OCI-LY7 (cell line): ENCODE results near the gene PCDH9. TPM values are rescaled to one million over a fixed set of nuclear protein-coding genes. Genes with fewer than 3 reads are reported as not detected.

Experiments used
- BruUV-seq: library from RNA; stranded (reverse); fragments of 400-500 nt; replicated peaks from 2 replicates; lab custom pipeline; 2021; lab: Mats Ljungman, UMichigan
- CTCF ChIA-PET: fragments of 300-600 bp; sonication (Branson Sonifier 250); formaldehyde crosslinking; loops from one replicate; lab custom pipeline; 2022; ENCODE audit warnings: antibody characterized with exemption; ENCODE audit not compliant: unreplicated experiment; lab: Charles Lee
- POLR2A ChIA-PET: fragments of 300-600 bp; sonication (Branson Sonifier 250); formaldehyde crosslinking; loops from one replicate; lab custom pipeline; 2022; ENCODE audit warnings: antibody characterized with exemption; lab: Charles Lee
- DNase-seq: peaks from one replicate; pipeline ENCODE4 v3.0.0-alpha.2; 2015; ENCODE audit warnings: low spot score
- H2AFZ ChIP-seq: fragments of 200-600 bp; sonication (generic), shearing (Covaris generic); 2 replicates; pipeline ENCODE4 v1.6.1; 2014; ENCODE audit warnings: mild to moderate bottlenecking, antibody characterized with exemption, low read length, moderate library complexity
- H3K27ac ChIP-seq: fragments of 200-600 bp; sonication (generic); 2 replicates; pipeline ENCODE4 v1.5.1; 2014; ENCODE audit warnings: mixed run types, low read depth, mild to moderate bottlenecking, moderate library complexity, low read length, inconsistent platforms; ENCODE audit not compliant: poor library complexity, severe bottlenecking
- H3K36me3 ChIP-seq: fragments of 200-600 bp; sonication (generic); 2 replicates; pipeline ENCODE4 v1.6.1; 2014; ENCODE audit warnings: mild to moderate bottlenecking, antibody characterized with exemption, low read length, moderate library complexity, mixed read lengths; ENCODE audit not compliant: insufficient read depth
- H3K4me1 ChIP-seq: fragments of 200-600 bp; sonication (generic); 2 replicates; pipeline ENCODE4 v1.5.1; 2014; ENCODE audit warnings: mild to moderate bottlenecking, low read length; ENCODE audit not compliant: insufficient read depth, poor library complexity, severe bottlenecking
- H3K4me2 ChIP-seq: fragments of 200-600 bp; sonication (generic); 2 replicates; pipeline ENCODE4 v1.6.1; 2014; ENCODE audit warnings: mild to moderate bottlenecking, low read length
- H3K4me3 ChIP-seq: fragments of 200-600 bp; sonication (generic); 2 replicates; pipeline ENCODE4 v1.5.1; 2014; ENCODE audit warnings: mild to moderate bottlenecking, low read depth, low read length; ENCODE audit not compliant: poor library complexity, severe bottlenecking
- H3K79me2 ChIP-seq: fragments of 200-600 bp; sonication (generic); 2 replicates; pipeline ENCODE4 v1.6.1; 2016; ENCODE audit warnings: low read depth, mild to moderate bottlenecking, low read length, moderate library complexity, mixed read lengths; ENCODE audit not compliant: insufficient read depth
- H3K9me2 ChIP-seq: fragments of 200-600 bp; sonication (generic); 2 replicates; pipeline ENCODE4 v1.6.1; 2016; ENCODE audit warnings: mild to moderate bottlenecking, low read length, mixed read lengths; ENCODE audit not compliant: insufficient read depth
- H3K9me3 ChIP-seq: fragments of 200-600 bp; sonication (generic); 2 replicates; pipeline ENCODE4 v1.6.1; 2014; ENCODE audit warnings: mild to moderate bottlenecking, mixed run types, low read length, mixed read lengths
- H4K20me1 ChIP-seq: fragments of 200-600 bp; sonication (generic); 2 replicates; pipeline ENCODE4 v1.6.1; 2014; ENCODE audit warnings: mild to moderate bottlenecking, antibody characterized with exemption, low read length, moderate library complexity, mixed read lengths; ENCODE audit not compliant: insufficient read depth
- CTCF ChIP-seq: fragments of 200-600 bp; sonication (generic); conservative IDR thresholded peaks from 2 replicates; pipeline ENCODE4 v1.5.1; 2014; ENCODE audit warnings: mild to moderate bottlenecking, antibody characterized with exemption, low read length, moderate library complexity, mixed read lengths
- EZH2phosphoT487 ChIP-seq: fragments of 200-600 bp; sonication (generic); IDR thresholded peaks from 2 replicates; pipeline ENCODE4 v1.6.1; 2018; ENCODE audit warnings: low read depth, borderline replicate concordance, mild to moderate bottlenecking, mixed run types, antibody characterized with exemption, low read length, moderate library complexity, mixed read lengths
- intact Hi-C: fragments of 100-400 bp; cut with micrococcal nuclease; formaldehyde crosslinking; loops from one replicate; pipeline ENCODE4 v1.10.0; 2022; ENCODE audit not compliant: unreplicated experiment
- total RNA-seq, 2 experiments: library from RNA; depleted of rRNA in 1 of 2; stranded (reverse); fragments of >200 nt in 1 of 2; shearing (Covaris generic) in 1 of 2; gene quantifications; 2 replicates each; pipeline ENCODE4 v1.2.3, GENCODE V29; 2014 to 2022

The PCDH9 gene
- total RNA-seq, 2 experiments from 2014 or later, result 20.1 to 26.0 TPM

DNA sequence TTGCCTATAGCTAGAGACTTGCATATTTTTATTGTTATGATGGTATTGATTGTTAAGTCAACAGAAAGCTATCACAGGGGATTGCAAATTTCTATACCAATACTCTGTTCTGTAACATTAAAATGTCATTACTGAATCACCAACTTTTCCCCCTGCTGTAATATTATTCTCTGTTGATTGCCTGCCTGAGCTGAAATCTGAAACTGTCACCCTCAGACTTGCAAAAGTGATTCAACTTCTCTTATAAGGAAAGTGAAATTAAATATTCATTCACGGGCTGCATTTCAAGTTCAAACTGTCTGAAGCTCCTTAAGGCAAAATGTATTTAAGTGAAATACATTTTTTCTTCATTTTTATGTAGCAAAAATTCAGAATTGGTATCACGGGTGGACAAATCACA is 723.2 kb downstream of the PCDH9 start:
- Histone ChIP-seq H3K4me1 (no peaks in the 10 kb centered on the region), H3K4me3 (no peak overlapping the region), H4K20me1 (no peaks in the 10 kb centered on the region), H3K36me3 (no peaks in the 10 kb centered on the region), H2AFZ (no peak overlapping the region), H3K9me2 (no peaks in the 10 kb centered on the region), H3K9me3 (no peaks in the 10 kb centered on the region), H3K4me2 (no peak overlapping the region), H3K79me2 (no peaks in the 10 kb centered on the region), H3K27ac (no peak overlapping the region)
- ChIA-PET POLR2A (interaction anchor here (0.5 to 0.9 kb wide), 6 partner anchors 9 to 962 kb away, joined by 3 to 4 read pairs (median 3); no protein-coding TSS in a partner anchor), CTCF (no interaction called here)
- intact Hi-C loops, result no loop called here
- TF ChIP-seq EZH2phosphoT487 (no peak), CTCF (no peak)
- no peak for DNase-seq
- BruUV-seq, result no TSS peak

GRCh38 chr13:66506051-66506777 is 723.9 kb downstream of the PCDH9 start:
- no peaks in the 10 kb centered on the region for H3K36me3 ChIP-seq
- H3K4me2 ChIP-seq, result no peak overlapping the region
- H3K4me1 ChIP-seq, result no peaks in the 10 kb centered on the region
- no peaks in the 10 kb centered on the region for H3K9me3 ChIP-seq
- no peak overlapping the region for H2AFZ ChIP-seq
- no peak overlapping the region for H3K27ac ChIP-seq
- ChIA-PET POLR2A (interaction anchor here (0.6 kb wide), 1 partner anchor 961 kb away, joined by 3 read pairs; no protein-coding TSS in a partner anchor), CTCF (no interaction called here)
- BruUV-seq, result no TSS peak
- H3K79me2 ChIP-seq, result no peaks in the 10 kb centered on the region
- no peaks in the 10 kb centered on the region for H3K9me2 ChIP-seq
- H4K20me1 ChIP-seq, result no peaks in the 10 kb centered on the region
- TF ChIP-seq CTCF, result no peak
- TF ChIP-seq EZH2phosphoT487, result no peak
- DNase-seq, result no peak
- H3K4me3 ChIP-seq, result no peak overlapping the region
- intact Hi-C loops, result no loop called here

GRCh38 chr13:66503890-66504289 is 726.2 kb downstream of the PCDH9 start:
- intact Hi-C loops, result no loop called here
- no peak overlapping the region for H2AFZ ChIP-seq

More at GRCh38 chr13:66503890-66504289, 726.2 kb downstream of the PCDH9 start:
- Histone ChIP-seq H3K9me2 (no peaks in the 10 kb centered on the region), H4K20me1 (no peaks in the 10 kb centered on the region), H3K4me3 (no peak overlapping the region), H3K27ac (no peak overlapping the region), H3K4me2 (no peak overlapping the region), H3K4me1 (no peaks in the 10 kb centered on the region), H3K79me2 (no peaks in the 10 kb centered on the region), H3K9me3 (no peaks in the 10 kb centered on the region), H3K36me3 (no peaks in the 10 kb centered on the region)
- no peak for DNase-seq
- CTCF ChIA-PET, result no interaction called here
- TF ChIP-seq EZH2phosphoT487 (no peak), CTCF (no peak)
- no TSS peak for BruUV-seq
- POLR2A ChIA-PET, result interaction anchor here (0.8 kb wide), 1 partner anchor 16 kb away, joined by 3 read pairs; no protein-coding TSS in a partner anchor
